ENCODE data around the gene MRPL16. TPM values are rescaled to one million over a fixed set of nuclear protein-coding genes. Genes with fewer than 3 reads are reported as not detected.

MRPL16 gene
- polyA plus RNA-seq, 1 donor from 2014 or later = 33.2 TPM

- Histone ChIP-seq H3K4me3 (ENCODE audit: low read length) (no peak overlapping the region), H3K9ac (ENCODE audit: low read length) (no peak overlapping the region), H3K79me2 (replicated peaks; ENCODE audit: insufficient read depth, low read length) (no peaks in the 10 kb centered on the region), H3K36me3 (ENCODE audit: insufficient read depth, low read length) (no peaks in the 10 kb centered on the region), H2AFZ (ENCODE audit: low read depth, low read length) (no peak overlapping the region), H3F3A (ENCODE audit: insufficient read depth, low read length, poor library complexity, severe bottlenecking) (no peaks in the 10 kb centered on the region), H3K4me2 (ENCODE audit: low read length) (no peak overlapping the region), H4K20me1 (ENCODE audit: insufficient read depth) (no peaks in the 10 kb centered on the region), H3K27ac (ENCODE audit: low read length) (no peak overlapping the region), H3K9me2 (ENCODE audit: insufficient read depth, low read length) (no peaks in the 10 kb centered on the region), H3K27me3 (ENCODE audit: insufficient read depth, low read depth, low read length) (no peaks in the 10 kb centered on the region), H3K9me3 (ENCODE audit: low read length) (no peaks in the 10 kb centered on the region)
- TF ChIP-seq, protein P1, sequence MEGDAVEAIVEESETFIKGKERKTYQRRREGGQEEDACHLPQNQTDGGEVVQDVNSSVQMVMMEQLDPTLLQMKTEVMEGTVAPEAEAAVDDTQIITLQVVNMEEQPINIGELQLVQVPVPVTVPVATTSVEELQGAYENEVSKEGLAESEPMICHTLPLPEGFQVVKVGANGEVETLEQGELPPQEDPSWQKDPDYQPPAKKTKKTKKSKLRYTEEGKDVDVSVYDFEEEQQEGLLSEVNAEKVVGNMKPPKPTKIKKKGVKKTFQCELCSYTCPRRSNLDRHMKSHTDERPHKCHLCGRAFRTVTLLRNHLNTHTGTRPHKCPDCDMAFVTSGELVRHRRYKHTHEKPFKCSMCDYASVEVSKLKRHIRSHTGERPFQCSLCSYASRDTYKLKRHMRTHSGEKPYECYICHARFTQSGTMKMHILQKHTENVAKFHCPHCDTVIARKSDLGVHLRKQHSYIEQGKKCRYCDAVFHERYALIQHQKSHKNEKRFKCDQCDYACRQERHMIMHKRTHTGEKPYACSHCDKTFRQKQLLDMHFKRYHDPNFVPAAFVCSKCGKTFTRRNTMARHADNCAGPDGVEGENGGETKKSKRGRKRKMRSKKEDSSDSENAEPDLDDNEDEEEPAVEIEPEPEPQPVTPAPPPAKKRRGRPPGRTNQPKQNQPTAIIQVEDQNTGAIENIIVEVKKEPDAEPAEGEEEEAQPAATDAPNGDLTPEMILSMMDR (IDR thresholded peaks at IDR 0.05; ENCODE audit: poor library complexity, severe bottlenecking) = no peak
- TF ChIP-seq EP300 (conservative IDR thresholded peaks at IDR 0.05; ENCODE audit: poor library complexity, severe bottlenecking) (no peak), RAD21 (conservative IDR thresholded peaks at IDR 0.05) (no peak), POLR2AphosphoS5 (IDR thresholded peaks at IDR 0.05) (no peak), SMC3 (conservative IDR thresholded peaks at IDR 0.05; ENCODE audit: poor library complexity) (no peak), MXI1 (conservative IDR thresholded peaks at IDR 0.05; ENCODE audit: poor library complexity, severe bottlenecking) (no peak), EZH2 (IDR thresholded peaks at IDR 0.05; ENCODE audit: borderline replicate concordance, insufficient read depth, low read length, poor library complexity, severe bottlenecking) (no peak), TAF1 (IDR thresholded peaks at IDR 0.05; ENCODE audit: low read depth) (no peak)
- TF ChIP-seq, protein P2, sequence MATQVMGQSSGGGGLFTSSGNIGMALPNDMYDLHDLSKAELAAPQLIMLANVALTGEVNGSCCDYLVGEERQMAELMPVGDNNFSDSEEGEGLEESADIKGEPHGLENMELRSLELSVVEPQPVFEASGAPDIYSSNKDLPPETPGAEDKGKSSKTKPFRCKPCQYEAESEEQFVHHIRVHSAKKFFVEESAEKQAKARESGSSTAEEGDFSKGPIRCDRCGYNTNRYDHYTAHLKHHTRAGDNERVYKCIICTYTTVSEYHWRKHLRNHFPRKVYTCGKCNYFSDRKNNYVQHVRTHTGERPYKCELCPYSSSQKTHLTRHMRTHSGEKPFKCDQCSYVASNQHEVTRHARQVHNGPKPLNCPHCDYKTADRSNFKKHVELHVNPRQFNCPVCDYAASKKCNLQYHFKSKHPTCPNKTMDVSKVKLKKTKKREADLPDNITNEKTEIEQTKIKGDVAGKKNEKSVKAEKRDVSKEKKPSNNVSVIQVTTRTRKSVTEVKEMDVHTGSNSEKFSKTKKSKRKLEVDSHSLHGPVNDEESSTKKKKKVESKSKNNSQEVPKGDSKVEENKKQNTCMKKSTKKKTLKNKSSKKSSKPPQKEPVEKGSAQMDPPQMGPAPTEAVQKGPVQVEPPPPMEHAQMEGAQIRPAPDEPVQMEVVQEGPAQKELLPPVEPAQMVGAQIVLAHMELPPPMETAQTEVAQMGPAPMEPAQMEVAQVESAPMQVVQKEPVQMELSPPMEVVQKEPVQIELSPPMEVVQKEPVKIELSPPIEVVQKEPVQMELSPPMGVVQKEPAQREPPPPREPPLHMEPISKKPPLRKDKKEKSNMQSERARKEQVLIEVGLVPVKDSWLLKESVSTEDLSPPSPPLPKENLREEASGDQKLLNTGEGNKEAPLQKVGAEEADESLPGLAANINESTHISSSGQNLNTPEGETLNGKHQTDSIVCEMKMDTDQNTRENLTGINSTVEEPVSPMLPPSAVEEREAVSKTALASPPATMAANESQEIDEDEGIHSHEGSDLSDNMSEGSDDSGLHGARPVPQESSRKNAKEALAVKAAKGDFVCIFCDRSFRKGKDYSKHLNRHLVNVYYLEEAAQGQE (IDR thresholded peaks at IDR 0.05; ENCODE audit: borderline replicate concordance) = no peak
Measured at GRCh38 chr11:59841514-59841913, 30.9 kb upstream of the MRPL16 start.

DNA sequence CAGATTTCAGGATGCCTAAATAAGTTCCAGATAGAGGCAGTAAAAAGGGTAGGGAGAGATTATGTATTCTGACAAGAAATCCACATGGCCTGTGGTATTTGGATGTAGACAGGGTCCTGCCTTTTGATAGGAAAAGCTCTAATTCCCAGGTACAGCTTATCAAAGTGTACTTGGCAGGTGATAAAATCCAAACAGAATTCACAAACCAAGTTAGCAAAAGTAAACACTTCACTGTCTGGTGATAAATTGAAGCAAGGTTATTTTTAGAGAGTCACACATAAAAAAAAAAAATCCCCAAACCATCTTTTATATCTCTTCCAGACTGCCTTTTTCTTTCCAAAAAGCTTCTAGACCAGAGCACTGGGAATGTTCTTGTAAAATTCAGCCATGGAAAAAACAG is 29.0 kb upstream of the MRPL16 start:
- no peak overlapping the region for H3K4me2 ChIP-seq (ENCODE audit: low read length)
- no peak for TF ChIP-seq MXI1 (conservative IDR thresholded peaks at IDR 0.05; ENCODE audit: poor library complexity, severe bottlenecking)
- TF ChIP-seq, protein P2 (IDR thresholded peaks at IDR 0.05; ENCODE audit: borderline replicate concordance) = no peak
- TF ChIP-seq SMC3 (conservative IDR thresholded peaks at IDR 0.05; ENCODE audit: poor library complexity) = no peak
- TF ChIP-seq RAD21 (conservative IDR thresholded peaks at IDR 0.05) = no peak
- TF ChIP-seq TAF1 (IDR thresholded peaks at IDR 0.05; ENCODE audit: low read depth) = no peak
- no peak for TF ChIP-seq EP300 (conservative IDR thresholded peaks at IDR 0.05; ENCODE audit: poor library complexity, severe bottlenecking)
- TF ChIP-seq, protein P1 (IDR thresholded peaks at IDR 0.05; ENCODE audit: poor library complexity, severe bottlenecking) = no peak
- H2AFZ ChIP-seq (ENCODE audit: low read depth, low read length) = no peak overlapping the region
- no peaks in the 10 kb centered on the region for H3K36me3 ChIP-seq (ENCODE audit: insufficient read depth, low read length)
- H3K27ac ChIP-seq (ENCODE audit: low read length) = no peak overlapping the region
- H3K9ac ChIP-seq (ENCODE audit: low read length) = no peak overlapping the region
- no peaks in the 10 kb centered on the region for H4K20me1 ChIP-seq (ENCODE audit: insufficient read depth)
- H3F3A ChIP-seq (ENCODE audit: insufficient read depth, low read length, poor library complexity, severe bottlenecking) = no peaks in the 10 kb centered on the region
- H3K79me2 ChIP-seq (replicated peaks; ENCODE audit: insufficient read depth, low read length) = no peaks in the 10 kb centered on the region
- H3K4me3 ChIP-seq (ENCODE audit: low read length) = no peak overlapping the region
- no peaks in the 10 kb centered on the region for H3K27me3 ChIP-seq (ENCODE audit: insufficient read depth, low read depth, low read length)
- no peaks in the 10 kb centered on the region for H3K9me2 ChIP-seq (ENCODE audit: insufficient read depth, low read length)
- no peaks in the 10 kb centered on the region for H3K9me3 ChIP-seq (ENCODE audit: low read length)
